H1 (cell line): ENCODE results near the gene APMAP. TPM values are rescaled to one million over a fixed set of nuclear protein-coding genes. Genes with fewer than 3 reads are reported as not detected.

Experiments used
- CTCF ChIA-PET: fragments of 300-600 bp; sonication (Branson Sonifier 250); formaldehyde crosslinking; loops from one replicate; lab custom pipeline; 2021; ENCODE audit not compliant: partially characterized antibody; lab: Charles Lee
- POLR2A ChIA-PET: fragments of 300-600 bp; sonication (Branson Sonifier 250); formaldehyde crosslinking; loops from one replicate; lab custom pipeline; 2021; ENCODE audit warnings: inconsistent platforms; ENCODE audit not compliant: partially characterized antibody; lab: Charles Lee
- DNase-seq, 2 experiments: peaks; one replicate each; pipeline versions ENCODE4 v3.0.0 to v3.0.0-alpha.2; 2010 to 2022; ENCODE audit warnings: low spot score in 2 of 2, low read depth in 1 of 2, mixed read lengths in 1 of 2
- FAIRE-seq: peaks from 2 replicates; lab custom pipeline; 2011; peaks lifted over from hg19 to GRCh38; lab: Jason Lieb, UNC
- H2AFZ ChIP-seq: 2 replicates; pipeline ENCODE4 v1.8.1; 2012; ENCODE audit warnings: low read length, inconsistent platforms
- H2AK5ac ChIP-seq: 2 replicates; pipeline ENCODE4 v1.6.1; 2013; ENCODE audit warnings: low read depth, low read length
- H2BK120ac ChIP-seq: replicated peaks from 2 replicates; pipeline ENCODE3; 2013; ENCODE audit warnings: low read depth, low read length, inconsistent platforms
- H2BK12ac ChIP-seq: 2 replicates; pipeline ENCODE4 v1.6.1; 2013; ENCODE audit warnings: low read depth, low read length
- H2BK15ac ChIP-seq: 2 replicates; pipeline ENCODE4 v1.6.1; 2013; ENCODE audit warnings: low read length
- H2BK20ac ChIP-seq: 2 replicates; pipeline ENCODE4 v1.6.1; 2013; ENCODE audit warnings: low read length
- H2BK5ac ChIP-seq: 2 replicates; pipeline ENCODE4 v1.6.1; 2013; ENCODE audit warnings: low read depth, low read length
- H3K14ac ChIP-seq: 2 replicates; pipeline ENCODE4 v1.6.1; 2013; ENCODE audit warnings: inconsistent platforms; ENCODE audit not compliant: insufficient read length
- H3K18ac ChIP-seq: 2 replicates; pipeline ENCODE4 v1.6.1; 2013; ENCODE audit warnings: low read length; ENCODE audit errors: extremely low read depth
- H3K23ac ChIP-seq: 2 replicates; pipeline ENCODE4 v1.6.1; 2013; ENCODE audit warnings: inconsistent platforms; ENCODE audit not compliant: insufficient read length
- H3K23me2 ChIP-seq: 2 replicates; pipeline ENCODE4 v1.6.1; 2013; ENCODE audit warnings: low read depth, low read length
- H3K27ac ChIP-seq: 2 replicates; pipeline ENCODE4 v1.6.1; 2011; ENCODE audit warnings: low read depth, low read length, inconsistent platforms
- H3K27me3 ChIP-seq, 4 experiments: replicated peaks in 1 of 4; 1 replicate in 1 of 4; 2 replicates in 3 of 4; pipeline versions ENCODE4 v1.6.1 to v1.8.1; 2011 to 2013; ENCODE audit warnings: low read length in 3 of 4, mild to moderate bottlenecking in 3 of 4, inconsistent platforms in 2 of 4, mixed read lengths in 2 of 4, moderate library complexity in 1 of 4; ENCODE audit not compliant: control insufficient read depth in 3 of 4, insufficient read depth in 3 of 4; ENCODE audit errors: extremely low read depth in 1 of 4
- H3K36me3 ChIP-seq, 4 experiments: 2 replicates each; pipeline versions ENCODE4 v1.6.1 to v1.8.1; 2011 to 2013; ENCODE audit warnings: mild to moderate bottlenecking in 4 of 4, low read length in 3 of 4, moderate library complexity in 2 of 4, control low read depth in 1 of 4, inconsistent platforms in 1 of 4; ENCODE audit not compliant: insufficient read depth in 4 of 4, control insufficient read depth in 2 of 4
- H3K4ac ChIP-seq: replicated peaks from 2 replicates; pipeline ENCODE3; 2013; ENCODE audit warnings: low read length, low read depth, mixed read lengths, inconsistent platforms; ENCODE audit not compliant: insufficient read length
- H3K4me1 ChIP-seq, 4 experiments: replicated peaks in 1 of 4; 1 replicate in 1 of 4; 2 replicates in 3 of 4; pipeline versions ENCODE4 v1.6.1 to v1.8.1; 2011 to 2013; ENCODE audit warnings: low read length in 3 of 4, inconsistent platforms in 2 of 4, mixed read lengths in 1 of 4; ENCODE audit not compliant: insufficient read depth in 4 of 4, control insufficient read depth in 3 of 4
- H3K4me2 ChIP-seq, 2 experiments: 2 replicates each; pipeline versions ENCODE4 v1.6.1 to v1.8.1; 2011 to 2013; ENCODE audit warnings: low read depth in 2 of 2, low read length in 2 of 2, control low read depth in 1 of 2, inconsistent platforms in 1 of 2, mild to moderate bottlenecking in 1 of 2; ENCODE audit not compliant: insufficient read depth in 1 of 2
- H3K4me3 ChIP-seq, 4 experiments: fragments of 200-600, 300-600 bp in 1 of 4; sonication (generic), shearing (Covaris generic), sonication (Bioruptor Twin) in 1 of 4; 2 replicates each; pipeline versions ENCODE4 v1.5.1 to v1.8.1; 2011 to 2016; ENCODE audit warnings: low read length in 4 of 4, low read depth in 3 of 4, control low read depth in 2 of 4, inconsistent platforms in 2 of 4, mild to moderate bottlenecking in 2 of 4, mixed read lengths in 1 of 4, moderate library complexity in 1 of 4; ENCODE audit not compliant: insufficient read depth in 2 of 4; ENCODE audit errors: extremely low read depth in 1 of 4
- H3K56ac ChIP-seq: replicated peaks from 2 replicates; pipeline ENCODE3; 2013; ENCODE audit warnings: low read depth, mild to moderate bottlenecking, mixed read lengths, low read length, inconsistent platforms; ENCODE audit not compliant: insufficient read length
- H3K79me1 ChIP-seq: 2 replicates; pipeline ENCODE4 v1.6.1; 2013; ENCODE audit warnings: low read depth, low read length, control low read depth
- H3K79me2 ChIP-seq, 2 experiments: 2 replicates each; pipeline versions ENCODE4 v1.6.1 to v1.8.1; 2012 to 2013; ENCODE audit warnings: low read length in 2 of 2, mild to moderate bottlenecking in 2 of 2, inconsistent platforms in 1 of 2; ENCODE audit not compliant: insufficient read depth in 2 of 2, control insufficient read depth in 1 of 2
- H3K9ac ChIP-seq, 4 experiments: replicated peaks in 1 of 4; 1 replicate in 1 of 4; 2 replicates in 3 of 4; pipeline versions ENCODE4 v1.6.1 to v1.8.1; 2011 to 2013; ENCODE audit warnings: low read depth in 3 of 4, low read length in 3 of 4, control low read depth in 2 of 4, mild to moderate bottlenecking in 2 of 4, moderate library complexity in 2 of 4, inconsistent platforms in 1 of 4; ENCODE audit errors: extremely low read depth in 1 of 4
- H3K9me3 ChIP-seq, 2 experiments: 2 replicates each; pipeline versions ENCODE4 v1.6.1 to v1.8.1; 2012 to 2013; ENCODE audit warnings: mild to moderate bottlenecking in 2 of 2, moderate library complexity in 2 of 2, control low read depth in 1 of 2, inconsistent platforms in 1 of 2, low read depth in 1 of 2, low read length in 1 of 2, mixed read lengths in 1 of 2; ENCODE audit not compliant: insufficient read depth in 2 of 2
- H4K20me1 ChIP-seq, 2 experiments: replicated peaks in 1 of 2; 2 replicates each; pipeline versions ENCODE3 to v1.8.1; 2011 to 2013; ENCODE audit warnings: inconsistent platforms in 2 of 2, low read length in 2 of 2, mild to moderate bottlenecking in 1 of 2; ENCODE audit not compliant: insufficient read depth in 2 of 2, control insufficient read depth in 1 of 2
- H4K5ac ChIP-seq: 2 replicates; pipeline ENCODE4 v1.6.1; 2013; ENCODE audit warnings: low read length, low read depth, mixed read lengths, inconsistent platforms; ENCODE audit not compliant: insufficient read length
- H4K8ac ChIP-seq: 2 replicates; pipeline ENCODE4 v1.8.0; 2013; ENCODE audit warnings: mild to moderate bottlenecking, moderate library complexity, low read length, inconsistent platforms; ENCODE audit not compliant: insufficient read depth; ENCODE audit errors: extremely low read depth
- H4K91ac ChIP-seq: replicated peaks from 2 replicates; pipeline ENCODE3; 2013; ENCODE audit warnings: low read length, mixed read lengths, inconsistent platforms; ENCODE audit not compliant: insufficient read length
- GTF2F1 ChIP-seq: IDR thresholded peaks from 2 replicates; pipeline ENCODE4 v1.6.1; 2012; ENCODE audit warnings: low read depth, low read length, improper control_type of control experiment, borderline replicate concordance
- HDAC6 ChIP-seq: IDR thresholded peaks from one replicate; pipeline ENCODE4 v1.7.1; 2012; ENCODE audit warnings: low read depth, mild to moderate bottlenecking, inconsistent platforms, low read length, moderate library complexity
- KDM4A ChIP-seq: IDR thresholded peaks from one replicate; pipeline ENCODE4 v1.7.1; 2012; ENCODE audit warnings: low read depth, mild to moderate bottlenecking, moderate library complexity, low read length, inconsistent platforms; ENCODE audit not compliant: severe bottlenecking
- RAD21 ChIP-seq, 2 experiments: IDR thresholded peaks in 1 of 2; conservative IDR thresholded peaks in 1 of 2; 2 replicates each; pipeline ENCODE4 v1.6.1; 2011; ENCODE audit warnings: low read depth in 2 of 2, low read length in 2 of 2, improper control_type of control experiment in 1 of 2, inconsistent platforms in 1 of 2, mild to moderate bottlenecking in 1 of 2, moderate library complexity in 1 of 2
- RXRA ChIP-seq: IDR thresholded peaks from 2 replicates; pipeline ENCODE4 v1.6.1; 2011; ENCODE audit warnings: low read depth, mild to moderate bottlenecking, low read length, moderate library complexity; ENCODE audit not compliant: insufficient read depth
- SIX5 ChIP-seq: IDR thresholded peaks from 2 replicates; pipeline ENCODE4 v1.6.1; 2011; ENCODE audit warnings: mild to moderate bottlenecking, low read depth, low read length
- SRF ChIP-seq: IDR thresholded peaks from 2 replicates; pipeline ENCODE4 v1.6.1; 2011; ENCODE audit warnings: mild to moderate bottlenecking, low read depth, low read length, moderate library complexity
- YY1 ChIP-seq: IDR thresholded peaks from 2 replicates; pipeline ENCODE4 v1.6.1; 2011; ENCODE audit warnings: low read depth, mild to moderate bottlenecking, low read length
- WGBS, 2 experiments: shearing (Covaris generic) in 1 of 2; methylation state at CpG; one replicate each; pipeline versions ENCODE4 v1.1.6 to v1.1.7; 2013 to 2015; ENCODE audit warnings: low lambda C conversion rate in 2 of 2, mixed read lengths in 2 of 2, inconsistent platforms in 1 of 2, low coverage in 1 of 2, missing lambda C conversion rate in 1 of 2; ENCODE audit not compliant: insufficient replicate concordance in 2 of 2, insufficient coverage in 1 of 2, insufficient read length in 1 of 2; ENCODE audit errors: extremely low coverage in 1 of 2, missing lambda C conversion rate in 1 of 2; 5-methylcytosine and 5-hydroxymethylcytosine counted together
- polyA plus RNA-seq, 7 experiments: library from polyadenylated mRNA; depleted of rRNA in 3 of 7; stranded (reverse) in 5 of 7; unstranded in 2 of 7; fragments of >200 nt in 5 of 7; fragments of 200-250 nt in 2 of 7; gene quantifications; 1 replicate in 5 of 7; 2 replicates in 1 of 7; 4 replicates in 1 of 7; pipeline versions ENCODE4 v1.2.1 to v1.2.3, GENCODE V29; 2011 to 2013; ENCODE audit warnings: missing spikeins in 2 of 7, mixed read lengths in 2 of 7
- total RNA-seq: library from RNA; stranded (reverse); fragmentation: NEBNext Ultra II Directional; extraction: Animal tissue kit (Norgen Biotek cat#: 25700); gene quantifications from 2 replicates; pipeline ENCODE4 v1.2.1, GENCODE V29; 2021

The APMAP gene
- total and polyA plus RNA-seq, 2 of the 8 experiments (the other 6 are each of a cell fraction or from before 2014, with no cell fraction given): 31.3 to 66.0 TPM

DNA sequence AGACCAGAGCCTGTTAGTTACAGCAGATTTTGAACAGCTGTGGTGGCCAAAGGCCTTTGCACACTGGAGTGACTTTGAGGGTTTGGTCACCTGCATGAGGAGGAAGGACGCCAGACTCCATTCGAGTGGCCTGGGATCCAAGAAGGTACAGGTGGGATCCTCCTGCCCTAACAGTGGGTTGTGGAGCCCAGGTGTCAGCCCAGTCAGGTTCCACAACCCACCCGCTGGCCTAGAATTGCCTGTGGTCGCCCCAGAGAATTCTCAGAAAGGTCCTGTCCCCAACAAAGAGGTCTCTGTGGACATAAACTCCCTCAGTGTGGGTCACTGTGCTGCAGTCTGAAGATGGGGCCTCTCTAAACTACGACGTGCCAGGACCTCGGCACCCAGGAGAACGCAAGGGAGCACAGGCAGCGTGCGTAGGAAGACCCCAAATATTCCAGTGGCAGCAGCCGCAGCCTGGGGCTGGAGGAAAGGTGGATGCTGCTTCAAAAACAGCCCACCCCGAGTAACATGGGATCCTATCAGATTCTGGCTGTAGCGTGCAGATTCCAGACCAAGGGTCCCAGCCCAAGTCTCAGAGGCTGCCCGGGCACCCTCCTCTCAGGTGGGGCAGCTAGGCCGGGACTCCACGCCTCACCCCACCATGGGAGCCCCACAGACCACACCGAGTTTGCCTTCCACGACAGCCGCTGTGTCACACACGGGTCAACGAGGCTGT lies 49.4 kb upstream of the APMAP start:
- H3K27me3 ChIP-seq: no peaks in the 10 kb centered on the region; a peak in 1 of 7 replicates
- WGBS, 2 experiments: 92% methylated on average over 21 of the region's 21 CpGs; no CpG with 5 or more reads in 1 of the 2 experiments
- no peak overlapping the region for H3K18ac ChIP-seq
- no peak overlapping the region for H2BK20ac ChIP-seq
- no peak overlapping the region for H3K4ac ChIP-seq
- H2BK12ac ChIP-seq: no peak overlapping the region
- ChIA-PET CTCF (no interaction called here), POLR2A (no interaction called here)
- no peak overlapping the region for H4K8ac ChIP-seq
- no peak for DNase-seq
- no peak overlapping the region for H2BK15ac ChIP-seq
- no peak overlapping the region for H4K5ac ChIP-seq
- no peaks in the 10 kb centered on the region for H3K36me3 ChIP-seq
- H3K79me1 ChIP-seq: no peaks in the 10 kb centered on the region
- H3K23me2 ChIP-seq: no peaks in the 10 kb centered on the region
- H3K23ac ChIP-seq: no peak overlapping the region
- H3K14ac ChIP-seq: no peak overlapping the region
- no peaks in the 10 kb centered on the region for H3K9me3 ChIP-seq
- H3K4me1 ChIP-seq: no peaks in the 10 kb centered on the region; a peak in 1 of 7 replicates
- no peak overlapping the region for H3K56ac ChIP-seq
- no peak overlapping the region for H3K4me3 ChIP-seq
- H3K9ac ChIP-seq: no peak overlapping the region
- H2BK5ac ChIP-seq: no peak overlapping the region
- no peak overlapping the region for H3K4me2 ChIP-seq
- no peak overlapping the region for H2AK5ac ChIP-seq
- no peak overlapping the region for H2BK120ac ChIP-seq
- no peak overlapping the region for H3K27ac ChIP-seq
- FAIRE-seq: no peak
- no peak overlapping the region for H2AFZ ChIP-seq
- H4K91ac ChIP-seq: no peak overlapping the region
- no peaks in the 10 kb centered on the region for H3K79me2 ChIP-seq
- TF ChIP-seq SRF (no peak), RAD21 (IDR thresholded peaks at IDR 0.05 in 1 of 2, conservative IDR thresholded peaks at IDR 0.05 in 1 of 2; ENCODE audit: low read depth in 2 of 2, low read length in 2 of 2) (no peak), HDAC6 (no peak), KDM4A (no peak), RXRA (no peak), SIX5 (no peak), YY1 (no peak), GTF2F1 (no peak)
- TF ChIP-seq, all 59 proteins: peak for 0
- no peaks in the 10 kb centered on the region for H4K20me1 ChIP-seq
